Posterior vena cava (tissue), 2 donors: ENCODE data around the gene LRRC46. TPM values are rescaled to one million over a fixed set of nuclear protein-coding genes. Genes with fewer than 3 reads are reported as not detected.
A peak's percentile ranks its signal among the peaks of the same experiment; 100 is the strongest.

Experiments
- DNase-seq: peaks from one replicate; pipeline ENCODE4 v3.0.0-alpha.2; 2020; ENCODE audit warnings: low spot score
- intact Hi-C, 2 donors: fragments of 100-400 bp; cut with DNase I; formaldehyde crosslinking; loops; one replicate each; pipeline versions ENCODE4 v1.14.1 to v1.14.2; 2022 to 2023
- total RNA-seq, 2 donors: library from RNA; stranded (reverse); fragmentation: NEBNext Ultra II Directional; extraction: Animal tissue kit (Norgen Biotek cat#: 25700); gene quantifications; one replicate each; pipeline ENCODE4 v1.2.1, GENCODE V29; 2021
- donor health status: DM: yes; HTN: yes; CAD: no.
- donor health status: DM: yes; HTN: yes; CAD: no.

The LRRC46 gene
- total RNA-seq, 2 donors from 2014 or later, result not detected

- DNase-seq, result no peak
- intact Hi-C loops, result no loop called here
These were observed 35.5 kb downstream of the LRRC46 start for GRCh38 chr17:47866941-47867340.

GRCh38 chr17:47867813-47868533 lies 36.5 kb downstream of the LRRC46 start:
- intact Hi-C loops, result no loop called here
- DNase-seq, result no peak

- intact Hi-C loops, result no loop called here
- no peak for DNase-seq
These were observed 37.6 kb downstream of the LRRC46 start for GRCh38 chr17:47869114-47869513.

GRCh38 chr17:47870056-47870455 lies 38.6 kb downstream of the LRRC46 start:
- DNase-seq, result no peak
- intact Hi-C loops, result no loop called here

GRCh38 chr17:47871048-47871447 lies 39.6 kb downstream of the LRRC46 start:
- intact Hi-C loops, result no loop called here

GRCh38 chr17:47872019-47872650 lies 40.7 kb downstream of the LRRC46 start:
- intact Hi-C loops, result no loop called here
- no peak for DNase-seq

More at GRCh38 chr17:47871048-47871447, 39.6 kb downstream of the LRRC46 start:
- no peak for DNase-seq

GRCh38 chr17:47872651-47873161 lies 41.2 kb downstream of the LRRC46 start:
- no peak for DNase-seq
- intact Hi-C loops, result no loop called here

- intact Hi-C loops, result no loop called here
- no peak for DNase-seq
These were observed 42.0 kb downstream of the LRRC46 start for GRCh38 chr17:47873200-47874090.

- no peak for DNase-seq
- intact Hi-C loops, result no loop called here
These were observed 43.8 kb downstream of the LRRC46 start for GRCh38 chr17:47875011-47875985.

GRCh38 chr17:47877368-47878034 lies 46.0 kb downstream of the LRRC46 start:
- intact Hi-C loops, result no loop called here
- no peak for DNase-seq

GRCh38 chr17:47878203-47879027 lies 46.9 kb downstream of the LRRC46 start:
- DNase-seq, result peak; percentile 59
- intact Hi-C loops, result no loop called here

GRCh38 chr17:47879028-47879585 lies 47.6 kb downstream of the LRRC46 start:
- no peak for DNase-seq
- intact Hi-C loops, result no loop called here

- no peak for DNase-seq
- intact Hi-C loops, result no loop called here
These were observed 48.4 kb downstream of the LRRC46 start for GRCh38 chr17:47879776-47880454.

- DNase-seq, result no peak
- intact Hi-C loops, result no loop called here
These were observed 50.8 kb downstream of the LRRC46 start for GRCh38 chr17:47882247-47882646.

GRCh38 chr17:47882695-47883588 lies 51.5 kb downstream of the LRRC46 start:
- intact Hi-C loops, result no loop called here
- DNase-seq, result no peak
